ENCODE results near the gene MRPL12.

The MRPL12 gene

GRCh38 chr17:81683208-81683583, 20.0 kb upstream of the MRPL12 start:
- no peak for DNase-seq

- peak; percentile 97 for DNase-seq
Observed at GRCh38 chr17:81683584-81684441, 19.4 kb upstream of the MRPL12 start, which contains the start of the genes ARL16 and HGS. TSS of gene ARL16 (minus strand) at chr17:81683797. CDS start at chr17:81683753, 44 bp downstream. TSS of gene HGS (plus strand) at chr17:81684011. CDS start at chr17:81684067, 56 bp downstream.

- no peak for DNase-seq
Observed at GRCh38 chr17:81684442-81684911, 18.7 kb upstream of the MRPL12 start.

GRCh38 chr17:81685108-81685507, 18.1 kb upstream of the MRPL12 start:
- DNase-seq: no peak

GRCh38 chr17:81686614-81687013, 16.6 kb upstream of the MRPL12 start:
- no peak for DNase-seq

- no peak for DNase-seq
Observed at GRCh38 chr17:81687770-81688541, 15.2 kb upstream of the MRPL12 start.

GRCh38 chr17:81688616-81689015, 14.6 kb upstream of the MRPL12 start:
- no peak for DNase-seq

GRCh38 chr17:81690066-81690465, 13.1 kb upstream of the MRPL12 start:
- no peak for DNase-seq

- no peak for DNase-seq
Observed at GRCh38 chr17:81690549-81690948, 12.6 kb upstream of the MRPL12 start.

GRCh38 chr17:81691196-81691595, 12.0 kb upstream of the MRPL12 start:
- DNase-seq: no peak

GRCh38 chr17:81691608-81692007, 11.6 kb upstream of the MRPL12 start:
- DNase-seq: no peak

GRCh38 chr17:81693509-81694210, 9.5 kb upstream of the MRPL12 start:
- no peak for DNase-seq

- no peak for DNase-seq
Observed at GRCh38 chr17:81694810-81695209, 8.4 kb upstream of the MRPL12 start.

GRCh38 chr17:81695211-81695610, 8.0 kb upstream of the MRPL12 start:
- DNase-seq: no peak

- no peak for DNase-seq
Observed at GRCh38 chr17:81695801-81696200, 7.4 kb upstream of the MRPL12 start.

- no peak for DNase-seq
Observed at GRCh38 chr17:81696218-81696941, 6.8 kb upstream of the MRPL12 start.

- no peak for DNase-seq
Observed at GRCh38 chr17:81697261-81698044, 5.7 kb upstream of the MRPL12 start.

GRCh38 chr17:81700353-81701287, 2.5 kb upstream of the MRPL12 start:
- no peak for DNase-seq

- DNase-seq: no peak
Observed at GRCh38 chr17:81701288-81702071, 1.7 kb upstream of the MRPL12 start.

Measured in NCI-H526 treated with DMSO at 0.1 percent for 48 hours (cell line).